B cell (primary cell): ENCODE data around the gene CELF4.

Experiments used
- EZH2 ChIP-seq: IDR thresholded peaks from 2 replicates; pipeline ENCODE4 v1.6.1; 2012; ENCODE audit warnings: borderline replicate concordance, low read depth, mild to moderate bottlenecking, moderate library complexity, low read length; ENCODE audit not compliant: insufficient read depth, poor library complexity, severe bottlenecking
- TF ChIP-seq, protein P1 (sequence below): fragments of 200-600 bp; IDR thresholded peaks from one replicate; pipeline ENCODE4 v1.8.0; 2022; ENCODE audit warnings: antibody characterized with exemption, mild to moderate bottlenecking

DNA sequence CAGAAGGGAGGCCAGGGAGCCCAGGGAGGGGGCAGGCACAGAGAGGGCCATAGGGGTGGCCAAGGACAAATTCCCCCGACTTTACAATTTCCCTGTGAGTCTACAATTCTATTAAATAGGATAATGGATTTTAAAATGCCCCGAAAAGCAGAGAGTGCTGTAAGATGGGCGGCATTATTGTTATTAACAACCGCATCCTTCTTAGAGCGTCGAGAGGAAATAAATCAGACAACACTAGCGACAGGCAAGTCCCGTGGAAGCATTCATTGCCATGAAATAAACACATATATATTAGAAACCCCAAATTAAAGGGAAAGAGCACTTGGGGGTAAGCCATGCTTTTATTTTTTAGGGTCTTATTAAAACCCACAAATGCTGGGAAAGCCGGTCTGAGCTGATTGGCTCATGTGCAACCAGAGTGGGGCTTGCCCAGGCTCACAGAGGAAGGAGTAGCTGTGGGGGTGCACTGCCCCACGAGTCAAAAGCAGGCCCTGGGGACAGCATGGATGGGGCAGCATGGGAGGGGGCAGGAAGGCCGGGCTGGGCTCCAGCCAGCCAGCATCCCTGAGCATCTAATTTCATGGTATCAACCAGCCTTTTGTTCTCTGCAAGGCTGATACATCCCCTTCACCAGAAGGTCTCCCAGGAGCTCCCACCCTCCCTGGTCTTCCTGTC is 187.1 kb downstream of the CELF4 start:
- TF ChIP-seq, protein P1, sequence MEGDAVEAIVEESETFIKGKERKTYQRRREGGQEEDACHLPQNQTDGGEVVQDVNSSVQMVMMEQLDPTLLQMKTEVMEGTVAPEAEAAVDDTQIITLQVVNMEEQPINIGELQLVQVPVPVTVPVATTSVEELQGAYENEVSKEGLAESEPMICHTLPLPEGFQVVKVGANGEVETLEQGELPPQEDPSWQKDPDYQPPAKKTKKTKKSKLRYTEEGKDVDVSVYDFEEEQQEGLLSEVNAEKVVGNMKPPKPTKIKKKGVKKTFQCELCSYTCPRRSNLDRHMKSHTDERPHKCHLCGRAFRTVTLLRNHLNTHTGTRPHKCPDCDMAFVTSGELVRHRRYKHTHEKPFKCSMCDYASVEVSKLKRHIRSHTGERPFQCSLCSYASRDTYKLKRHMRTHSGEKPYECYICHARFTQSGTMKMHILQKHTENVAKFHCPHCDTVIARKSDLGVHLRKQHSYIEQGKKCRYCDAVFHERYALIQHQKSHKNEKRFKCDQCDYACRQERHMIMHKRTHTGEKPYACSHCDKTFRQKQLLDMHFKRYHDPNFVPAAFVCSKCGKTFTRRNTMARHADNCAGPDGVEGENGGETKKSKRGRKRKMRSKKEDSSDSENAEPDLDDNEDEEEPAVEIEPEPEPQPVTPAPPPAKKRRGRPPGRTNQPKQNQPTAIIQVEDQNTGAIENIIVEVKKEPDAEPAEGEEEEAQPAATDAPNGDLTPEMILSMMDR = no peak
- no peak for TF ChIP-seq EZH2
